Thyroid gland (tissue), 4 donors: Measurements from ENCODE around the gene PALS2. TPM values are rescaled to one million over a fixed set of nuclear protein-coding genes. Genes with fewer than 3 reads are reported as not detected.

Experiments used
- DNase-seq, 2 donors: peaks; one replicate each; pipeline ENCODE4 v3.0.0-alpha.2; 2019
- H3K27ac ChIP-seq, 3 donors: fragments of 200-600 bp; sonication (generic); 1 replicate in 2 of 3; 2 replicates in 1 of 3; pipeline ENCODE4 v1.5.1; 2016 to 2019; ENCODE audit warnings: mild to moderate bottlenecking in 1 of 3, moderate library complexity in 1 of 3
- H3K27me3 ChIP-seq: fragments of 200-600 bp; sonication (generic); one replicate; pipeline ENCODE4 v1.5.1; 2019
- H3K36me3 ChIP-seq, 2 donors: fragments of 200-600 bp; sonication (generic); one replicate each; pipeline ENCODE4 v1.5.1; 2016 to 2019
- H3K4me1 ChIP-seq, 2 donors: fragments of 200-600 bp; sonication (generic); one replicate each; pipeline ENCODE4 v1.5.1; 2017 to 2019
- H3K4me3 ChIP-seq, 3 donors: fragments of 200-600 bp; sonication (generic); replicated peaks in 1 of 3; 1 replicate in 2 of 3; 2 replicates in 1 of 3; pipeline ENCODE4 v1.5.1; 2016; ENCODE audit warnings: mild to moderate bottlenecking in 1 of 3
- H3K9me3 ChIP-seq: fragments of 200-600 bp; sonication (generic); one replicate; pipeline ENCODE4 v1.5.1; 2017
- POLR2A ChIP-seq, 2 donors: fragments of 450-650 bp; IDR thresholded peaks; one replicate each; pipeline ENCODE4 v1.6.1; 2017; ENCODE audit warnings: antibody characterized with exemption in 2 of 2, mild to moderate bottlenecking in 2 of 2, moderate library complexity in 1 of 2
- WGBS, 2 donors: methylation state at CpG; one replicate each; pipeline ENCODE4 v1.1.5; 2017; 5-methylcytosine and 5-hydroxymethylcytosine counted together
- intact Hi-C: fragments of 100-400 bp; cut with DNase I; formaldehyde crosslinking; loops from one replicate; pipeline ENCODE4 v1.15.1; 2023
- small RNA-seq: library from RNA; depleted of rRNA; stranded (forward); fragments of <200 nt; gene quantifications from one replicate; pipeline ENCODE3, GENCODE V24; 2016
- total RNA-seq, 4 donors: library from RNA; depleted of rRNA; stranded (reverse); fragments of >200 nt; gene quantifications; one replicate each; pipeline ENCODE4 v1.2.3, GENCODE V29; 2016
- TF ChIP-seq, protein P1 (sequence below), 6 experiments: fragments of 200-600 bp in 3 of 6; fragments of 450-650 bp in 3 of 6; sonication (generic) in 3 of 6; IDR thresholded peaks; one replicate each; pipeline ENCODE4 v1.5.1; 2016 to 2019; ENCODE audit warnings: antibody characterized with exemption in 6 of 6, mild to moderate bottlenecking in 2 of 6, inconsistent platforms in 1 of 6, moderate library complexity in 1 of 6

The PALS2 gene
- total RNA-seq, 4 donors from 2014 or later: 28.1 to 72.2 (median 38.4) TPM

GRCh38 chr7:24619978-24620377 lies 46.7 kb downstream of the PALS2 start:
- WGBS, 2 donors: 94% methylated on average over 3 of the region's 3 CpGs
- no peak for DNase-seq
- Histone ChIP-seq H3K36me3 (no peaks in the 10 kb centered on the region), H3K4me3 (no peak overlapping the region), H3K4me1 (peaks cover 0 to 4% of the 10 kb centered on the region in 2 donors), H3K9me3 (no peaks in the 10 kb centered on the region), H3K27me3 (no peaks in the 10 kb centered on the region), H3K27ac (no peak overlapping the region)
- intact Hi-C loops: no loop called here
- TF ChIP-seq POLR2A (IDR thresholded peaks at IDR 0.05): no peak

- no peak for TF ChIP-seq POLR2A (IDR thresholded peaks at IDR 0.05)
- TF ChIP-seq, protein P1, sequence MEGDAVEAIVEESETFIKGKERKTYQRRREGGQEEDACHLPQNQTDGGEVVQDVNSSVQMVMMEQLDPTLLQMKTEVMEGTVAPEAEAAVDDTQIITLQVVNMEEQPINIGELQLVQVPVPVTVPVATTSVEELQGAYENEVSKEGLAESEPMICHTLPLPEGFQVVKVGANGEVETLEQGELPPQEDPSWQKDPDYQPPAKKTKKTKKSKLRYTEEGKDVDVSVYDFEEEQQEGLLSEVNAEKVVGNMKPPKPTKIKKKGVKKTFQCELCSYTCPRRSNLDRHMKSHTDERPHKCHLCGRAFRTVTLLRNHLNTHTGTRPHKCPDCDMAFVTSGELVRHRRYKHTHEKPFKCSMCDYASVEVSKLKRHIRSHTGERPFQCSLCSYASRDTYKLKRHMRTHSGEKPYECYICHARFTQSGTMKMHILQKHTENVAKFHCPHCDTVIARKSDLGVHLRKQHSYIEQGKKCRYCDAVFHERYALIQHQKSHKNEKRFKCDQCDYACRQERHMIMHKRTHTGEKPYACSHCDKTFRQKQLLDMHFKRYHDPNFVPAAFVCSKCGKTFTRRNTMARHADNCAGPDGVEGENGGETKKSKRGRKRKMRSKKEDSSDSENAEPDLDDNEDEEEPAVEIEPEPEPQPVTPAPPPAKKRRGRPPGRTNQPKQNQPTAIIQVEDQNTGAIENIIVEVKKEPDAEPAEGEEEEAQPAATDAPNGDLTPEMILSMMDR (IDR thresholded peaks at IDR 0.05): no peak
- no peaks in the 10 kb centered on the region for H3K27me3 ChIP-seq
- peaks cover 0 to 4% of the 10 kb centered on the region in 2 donors for H3K4me1 ChIP-seq
- 79 to 86% methylated on average over 1 of the region's 1 CpG for WGBS, 2 donors
- intact Hi-C loops: no loop called here
- no peak for DNase-seq
- H3K9me3 ChIP-seq: no peaks in the 10 kb centered on the region
- no peaks in the 10 kb centered on the region for H3K36me3 ChIP-seq
- H3K27ac ChIP-seq: no peak overlapping the region
- no peak overlapping the region for H3K4me3 ChIP-seq
These were observed 49.5 kb downstream of the PALS2 start for GRCh38 chr7:24622646-24623182.

Small RNA genes within 50 kb of the gene (small RNA-seq; reads per million reads assigned to genes)
- gene RNU6-1103P: not detected
- gene SUMO2P14: not detected

Other genes starting within 250 kb of the PALS2 start
- gene GSDME, start 184.0 kb downstream of the PALS2 start, total RNA-seq: 10 to 100 TPM; 10.2 to 30.2 (median 16.4) TPM